Stimulated activated naive CD8-positive, alpha-beta T cell treated with anti-CD3 and anti-CD28 coated beads, Interleukin-15, Interleukin-2, amounts not matched to agents 100 U/mL and 50 U/mL, for 24 hours (primary cell): Measurements from ENCODE around the gene DVL2.
A peak's percentile ranks its signal among the peaks of the same experiment; 100 is the strongest.
"Not testable (repeated sequence)": the region's sequence is repeated elsewhere in the genome, so short reads cannot be mapped to it uniquely, and the experiment has no call there.

Experiments used
- ATAC-seq: fragments of 150-1000 bp; cut with Tn5 transposase; one replicate; pipeline ENCODE4 v1.10.0; 2021
- DNase-seq: peaks from one replicate; pipeline ENCODE4 v3.0.0; 2021

The DVL2 gene

DNA sequence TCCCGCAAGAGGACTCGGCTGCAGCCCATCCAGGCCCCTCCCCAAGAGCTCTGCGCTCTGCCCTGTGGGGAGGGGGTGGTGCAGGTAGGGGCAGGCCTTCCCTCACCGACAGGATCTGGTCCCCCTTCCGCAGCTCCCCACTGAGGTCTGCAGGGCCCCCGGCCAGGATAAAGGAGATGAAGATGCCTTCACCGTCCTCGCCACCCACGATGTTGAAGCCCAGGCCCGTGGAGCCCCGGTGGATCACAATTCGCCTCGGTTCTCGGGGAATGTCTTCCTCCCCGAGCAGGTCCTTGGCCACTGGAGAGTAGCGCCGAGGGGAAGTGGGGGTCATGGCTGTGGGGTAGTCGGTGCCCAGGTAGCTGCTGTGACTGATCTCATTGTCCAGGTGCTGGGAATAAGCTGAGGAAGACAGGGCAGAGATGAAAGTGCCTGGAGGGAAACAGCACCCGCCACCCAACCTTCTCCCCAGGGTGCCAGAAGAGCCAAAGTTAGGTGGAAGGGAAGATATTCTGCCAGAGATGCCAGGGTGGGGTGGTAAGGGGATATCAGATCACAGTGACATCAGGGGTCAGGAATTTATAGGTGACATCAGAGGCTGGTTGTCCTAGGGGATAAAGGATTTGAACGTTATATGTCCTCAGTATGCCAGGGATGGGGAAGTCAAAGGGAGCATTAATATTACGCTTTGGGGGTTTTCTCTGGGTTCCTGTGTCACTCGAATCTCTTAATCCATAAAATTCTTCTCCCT, 37.5 kb downstream of the DVL2 start:
- ATAC-seq: no peak
- no peak for DNase-seq

DNA sequence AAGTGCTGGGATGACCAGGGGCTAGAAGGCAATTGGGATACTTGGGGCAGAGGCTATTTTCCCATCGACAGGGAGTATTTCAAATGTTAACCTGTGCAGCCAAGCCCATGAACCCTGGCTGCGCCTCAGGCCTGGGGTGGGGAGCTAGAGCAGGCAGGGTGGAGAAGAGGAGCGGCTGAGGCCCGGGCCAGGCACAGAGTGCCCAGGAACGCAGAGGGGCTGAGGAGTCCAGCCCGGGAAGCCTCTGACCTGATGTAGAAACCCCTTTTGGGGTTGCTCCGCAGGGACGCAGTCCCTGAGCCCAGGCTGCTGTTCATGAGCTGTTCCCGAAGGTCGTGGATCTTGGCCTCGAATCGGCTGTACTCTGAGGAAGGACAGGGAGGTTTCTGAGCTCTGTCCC, 38.3 kb downstream of the DVL2 start:
- DNase-seq (no peak), ATAC-seq (no peak)

GRCh38 chr17:7192271-7192937, 41.9 kb downstream of the DVL2 start:
- DNase-seq (no peak), ATAC-seq (no peak)

DNA sequence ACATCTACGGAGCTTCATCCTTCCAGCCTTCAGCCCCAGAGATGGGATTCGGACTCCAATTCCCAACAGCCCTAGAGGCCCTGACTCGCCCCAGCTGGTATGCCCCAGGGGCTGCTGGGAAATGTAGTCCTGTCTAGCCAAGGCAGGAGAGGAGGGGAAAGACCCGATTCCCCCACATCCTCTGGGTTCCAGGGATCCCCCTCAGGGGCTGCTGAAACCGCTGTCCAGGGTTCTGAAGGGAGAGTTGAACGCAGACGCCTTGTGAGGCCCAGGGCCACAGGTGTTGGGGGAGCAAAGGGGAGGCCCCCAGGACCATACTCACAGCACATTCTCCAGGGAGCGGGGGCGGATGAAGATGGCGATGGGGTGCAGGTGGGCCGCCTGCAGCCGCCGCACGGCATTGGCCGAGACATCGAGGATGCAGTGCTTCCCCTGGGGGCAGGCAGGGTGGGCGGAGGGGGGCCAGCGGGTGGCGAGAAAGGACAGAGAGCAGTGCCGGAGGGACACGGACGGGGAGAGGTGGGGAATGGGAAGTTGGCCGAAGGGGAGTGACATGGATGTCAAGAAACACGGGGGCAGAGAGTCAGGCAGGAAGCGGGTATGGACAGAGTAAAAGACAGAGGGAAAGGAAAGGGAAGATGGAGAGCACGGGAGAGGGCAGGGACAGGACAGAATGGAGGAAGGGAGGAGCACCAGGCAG, 42.6 kb downstream of the DVL2 start:
- peak; percentile 40 for DNase-seq

DNA sequence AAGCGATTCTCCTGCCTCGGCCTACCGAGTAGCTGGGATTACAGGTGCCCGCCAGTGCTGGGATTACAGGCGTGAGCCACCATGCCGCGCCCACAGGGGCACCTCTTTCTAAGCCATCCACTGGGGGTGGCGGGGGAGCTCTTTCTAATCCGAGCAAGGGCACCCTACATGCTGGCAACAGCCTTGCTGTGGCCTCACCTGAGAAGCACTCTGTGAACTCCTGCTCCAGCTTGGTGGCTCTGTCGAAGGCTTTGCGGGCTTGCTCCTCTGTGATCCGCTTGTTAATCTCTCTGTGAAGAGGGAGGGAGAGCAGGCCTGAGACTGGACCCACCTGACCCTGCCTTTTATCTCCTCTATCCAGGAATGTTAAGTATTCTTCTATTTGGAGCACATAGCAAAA, 43.2 kb downstream of the DVL2 start:
- ATAC-seq: no peak
- no peak for DNase-seq

More for the DNA sequence above, 42.6 kb downstream of the DVL2 start:
- peak; percentile 42 for ATAC-seq

- DNase-seq (no peak), ATAC-seq (no peak)
Observed at GRCh38 chr17:7190276-7190917, 43.9 kb downstream of the DVL2 start.

- DNase-seq: no peak
- ATAC-seq: no peak
Observed at GRCh38 chr17:7186241-7186640, 48.1 kb downstream of the DVL2 start.

DNA sequence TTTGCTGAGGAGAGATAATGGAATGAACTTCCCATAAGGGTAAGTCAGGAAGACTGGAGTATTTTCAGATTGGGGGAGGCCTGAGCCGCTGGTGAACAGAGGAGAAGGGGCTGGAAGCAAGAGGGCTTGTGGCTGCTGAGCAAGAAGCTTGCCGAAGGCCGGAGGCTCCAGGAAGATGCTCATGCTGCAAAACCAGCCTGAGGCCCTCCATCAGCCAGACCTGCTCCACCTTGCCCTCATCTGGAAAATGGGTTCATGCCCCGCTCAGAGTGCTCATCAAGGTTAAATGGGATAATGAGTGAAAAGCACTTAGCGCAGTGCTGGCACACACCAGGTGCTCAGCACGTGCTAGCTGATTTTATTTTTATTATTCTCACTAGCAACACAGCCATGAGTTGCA, 49.7 kb downstream of the DVL2 start:
- DNase-seq (no peak), ATAC-seq (no peak)

DNA sequence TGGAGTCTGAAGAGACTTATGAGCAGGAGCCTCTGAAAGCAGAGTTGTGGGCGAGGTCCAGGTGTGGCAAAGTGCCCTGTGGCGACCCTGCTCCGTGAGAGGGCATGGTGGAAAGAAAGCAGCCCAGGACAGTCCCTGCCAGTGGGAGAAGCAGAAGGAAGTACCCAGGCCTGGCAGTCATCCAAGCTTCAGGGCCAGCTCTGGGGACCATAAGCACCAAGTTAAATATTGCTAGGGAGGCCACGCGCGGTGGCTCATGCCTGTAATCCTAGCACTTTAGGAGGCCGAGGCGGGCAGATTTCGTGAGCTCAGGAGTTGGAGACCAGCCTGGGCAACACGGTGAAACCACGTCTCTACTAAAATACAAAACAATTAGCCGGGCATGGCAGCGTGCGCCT, 50.2 kb downstream of the DVL2 start:
- no peak for DNase-seq
- no peak for ATAC-seq

DNA sequence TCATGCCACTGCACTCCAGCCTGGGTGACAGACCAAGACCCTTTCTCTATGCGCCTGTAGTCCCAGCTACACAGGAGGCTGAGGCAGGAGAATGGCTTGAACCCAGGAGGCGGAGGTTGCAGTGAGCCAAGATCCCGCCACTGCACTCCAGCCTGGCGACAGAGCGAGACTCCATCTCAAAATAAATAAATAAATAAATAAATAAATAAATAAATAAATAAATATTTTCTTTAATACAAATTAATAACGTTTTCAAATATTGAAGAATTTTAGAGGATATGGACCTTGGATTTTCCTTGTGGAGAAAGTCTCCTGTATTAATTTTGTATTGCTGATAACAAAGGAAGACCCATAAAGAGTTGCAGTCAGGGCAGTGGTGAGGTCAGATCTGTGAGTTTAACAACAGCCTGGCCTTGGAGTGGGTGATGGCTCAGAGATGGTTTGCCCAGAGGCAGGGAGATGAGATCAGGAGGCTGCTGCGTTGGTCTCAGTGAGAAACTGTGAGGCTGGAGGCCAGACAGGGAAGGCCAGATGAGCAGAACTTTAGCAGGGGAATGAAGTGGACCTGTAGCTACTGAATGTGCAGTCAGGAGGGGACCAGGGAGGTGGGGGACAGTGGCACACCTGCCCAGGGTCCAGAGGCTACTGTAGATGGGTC, 50.8 kb downstream of the DVL2 start:
- no peak for DNase-seq
- no peak for ATAC-seq

DNA sequence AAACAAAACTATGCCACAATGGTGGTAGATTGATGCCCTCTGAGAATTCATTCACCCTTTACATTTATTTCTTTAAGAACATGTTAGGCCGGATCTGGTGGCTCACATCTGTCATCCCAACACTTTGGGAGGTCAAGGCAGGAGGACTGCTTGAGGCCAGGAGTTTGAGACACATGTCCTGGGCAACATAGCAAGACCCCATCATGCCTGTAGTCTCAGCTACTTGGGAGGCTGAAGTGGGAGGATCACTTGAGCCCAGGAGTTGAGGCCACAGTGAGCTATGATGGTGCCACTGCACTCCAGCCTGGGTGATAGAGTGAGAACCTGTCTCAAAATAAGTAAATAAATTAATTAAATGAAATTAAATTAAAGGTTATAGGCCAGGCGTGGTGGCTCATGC, 52.2 kb downstream of the DVL2 start:
- not testable (repeated sequence) for ATAC-seq, DNase-seq

DNA sequence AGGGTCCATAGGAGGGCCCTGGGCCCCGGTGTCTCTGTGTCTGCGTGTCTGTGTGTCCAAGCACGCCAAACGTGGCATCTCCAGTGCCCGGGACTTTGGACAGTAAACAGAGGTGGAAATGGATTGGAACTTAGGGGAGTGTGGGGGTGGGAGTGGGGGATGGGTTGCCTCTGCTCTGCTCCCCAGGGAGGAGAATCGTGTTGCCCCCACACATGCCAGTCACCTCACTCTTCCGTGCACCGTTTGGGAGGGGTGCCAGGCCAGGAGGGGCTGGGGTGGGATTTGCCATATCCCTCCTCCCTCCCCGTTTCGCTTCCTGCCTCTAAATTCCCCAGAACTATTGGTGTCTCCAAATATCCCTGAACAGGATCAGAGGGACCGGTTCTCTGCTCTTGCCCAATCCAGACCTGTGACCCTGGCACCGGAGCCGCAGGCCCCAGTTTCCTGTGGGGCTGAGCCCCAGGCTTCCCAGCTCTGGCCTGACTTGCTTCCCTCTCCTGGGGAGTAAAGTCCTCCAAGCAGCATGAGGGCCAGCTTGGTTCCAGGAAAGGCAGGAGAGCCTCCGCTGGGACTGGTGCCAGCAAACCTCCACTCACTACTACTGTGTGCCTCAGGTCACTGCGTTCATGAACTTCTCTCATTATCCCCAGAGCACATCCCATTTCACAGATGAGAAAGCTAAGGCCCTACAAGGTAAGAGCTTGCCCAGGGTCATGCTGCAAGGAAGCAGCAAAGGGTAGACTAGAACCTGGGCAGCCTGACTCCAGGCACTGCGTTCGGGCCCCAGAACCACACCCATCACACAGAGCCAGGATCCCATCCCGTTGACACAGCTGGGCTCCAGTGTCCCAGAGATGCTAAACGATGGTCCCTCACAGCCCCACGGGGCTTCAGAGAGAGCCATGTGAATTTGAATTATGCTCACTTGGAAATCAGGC, 54.7 kb downstream of the DVL2 start, which contains the start of gene ASGR1:
ASGR1 (minus strand) TSS at position 54 of the 938 bp plus-strand sequence. CDS start 807 bp downstream, outside the sequence.
- DNase-seq (no peak), ATAC-seq (no peak)

DNA sequence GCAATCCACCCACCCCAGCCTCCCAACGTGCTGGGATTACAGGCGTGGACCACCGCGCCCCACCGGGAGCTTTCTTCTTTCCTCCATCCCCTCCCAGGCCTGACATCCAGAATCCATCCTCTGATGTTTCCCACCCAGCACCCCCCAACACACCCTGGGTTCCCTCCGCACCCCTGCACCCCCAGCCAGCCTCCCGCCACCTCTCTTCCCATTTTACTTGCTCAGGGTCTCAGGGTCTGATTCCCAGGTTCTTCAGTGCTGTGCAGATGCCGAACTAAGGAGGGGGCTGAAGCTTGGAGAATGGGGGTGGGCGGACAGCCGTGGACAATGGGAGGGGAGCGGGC, 55.4 kb downstream of the DVL2 start:
- ATAC-seq (no peak), DNase-seq (no peak)

- no peak for ATAC-seq
- DNase-seq: no peak
Observed at GRCh38 chr17:7177954-7178477, 56.3 kb downstream of the DVL2 start.

DNA sequence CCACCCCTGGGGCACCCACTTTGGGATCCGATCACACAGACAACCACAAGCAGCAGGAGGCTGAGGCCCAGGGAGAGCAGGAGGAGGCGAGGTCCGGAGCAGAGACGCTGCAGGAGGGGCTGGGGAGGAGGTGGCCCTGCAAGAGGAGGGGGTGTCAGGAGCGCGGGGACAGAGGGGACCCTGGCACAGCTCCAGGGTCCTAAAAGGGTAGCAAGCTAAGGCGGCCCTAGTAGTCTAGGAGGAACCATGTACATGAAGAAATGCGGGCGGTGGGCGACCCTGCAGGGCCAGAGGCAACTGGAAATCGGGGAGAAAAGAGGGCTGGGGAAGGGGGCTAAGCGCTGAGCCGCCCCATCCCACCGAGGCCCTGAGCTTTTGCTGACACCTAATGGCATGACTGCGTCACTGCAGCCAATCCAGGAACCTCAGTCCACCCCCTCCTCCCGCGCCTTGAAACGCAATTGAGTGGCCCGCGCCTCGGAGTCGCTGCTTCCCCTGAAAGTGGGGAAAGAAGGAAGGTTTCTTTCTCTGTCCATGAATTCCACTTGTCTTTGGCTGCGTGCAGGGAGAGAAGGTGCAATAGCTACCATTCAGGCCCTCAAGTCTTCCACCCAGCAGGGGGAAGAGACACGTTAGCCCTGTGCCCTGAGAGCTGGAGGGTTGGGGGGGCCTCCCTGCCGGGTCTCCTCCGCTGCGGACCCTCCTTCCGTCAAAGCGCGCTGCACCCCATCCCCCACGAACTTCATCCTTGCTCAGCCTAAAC, 56.9 kb downstream of the DVL2 start:
- ATAC-seq: peak; percentile 63
- peak; percentile 73 for DNase-seq

DNA sequence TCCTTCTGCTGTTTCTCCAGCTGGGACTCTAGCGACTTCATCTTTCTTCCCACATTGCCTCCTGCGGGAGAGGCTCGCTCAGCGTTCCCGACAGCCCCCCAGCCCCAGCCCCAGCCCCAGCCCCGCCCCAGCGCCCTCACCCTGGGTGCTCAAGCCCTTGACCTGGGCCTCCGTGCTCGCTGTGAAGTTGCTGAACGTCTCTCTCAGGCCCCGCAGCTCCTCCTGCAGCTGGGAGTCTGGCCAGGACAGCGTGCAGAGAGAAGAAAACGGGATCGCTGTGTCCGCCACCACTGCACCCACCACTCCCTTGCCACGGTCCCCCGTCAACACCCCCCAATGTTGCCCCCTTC, 57.5 kb downstream of the DVL2 start:
- DNase-seq: no peak
- no peak for ATAC-seq

DNA sequence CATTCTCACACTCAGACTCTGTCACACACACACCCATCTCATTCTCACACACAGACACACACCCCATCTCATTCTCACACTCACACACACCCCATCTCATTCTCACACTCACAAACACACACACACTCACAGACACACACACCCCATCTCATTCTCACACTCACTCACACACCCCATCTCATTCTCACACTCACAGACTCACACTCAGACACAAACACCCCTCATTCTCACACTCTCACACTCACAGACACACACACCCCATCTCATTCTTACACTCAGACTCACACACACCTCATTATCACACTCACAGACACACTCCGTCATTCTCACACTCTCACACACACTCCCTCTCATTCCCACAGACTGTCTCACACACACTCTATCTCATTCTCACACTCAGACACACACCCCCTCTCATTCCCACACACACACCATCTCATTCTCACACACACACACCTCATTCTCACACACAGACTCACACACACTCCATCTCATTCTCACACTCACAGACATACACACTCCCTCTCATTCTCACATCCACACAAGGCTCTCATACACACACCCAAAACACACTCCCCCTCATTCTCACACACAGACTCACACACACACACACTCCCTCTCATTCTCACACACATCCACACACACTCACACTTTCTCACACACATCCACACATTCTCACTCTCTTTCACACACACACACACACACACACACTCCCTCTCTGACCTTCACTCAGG, 58.0 kb downstream of the DVL2 start:
- no peak for ATAC-seq

More for the DNA sequence above, 58.0 kb downstream of the DVL2 start:
- no peak for DNase-seq
